Measurements from ENCODE around the gene LSM5. TPM values are rescaled to one million over a fixed set of nuclear protein-coding genes. Genes with fewer than 3 reads are reported as not detected.
"Not testable (repeated sequence)": the region's sequence is repeated elsewhere in the genome, so short reads cannot be mapped to it uniquely, and the experiment has no call there.

LSM5 gene
- total RNA-seq, 1 experiment from 2014 or later, result 81.0 TPM

GRCh38 chr7:32499755-32500154 lies 9.6 kb upstream of the LSM5 start:
- BruUV-seq (replicated peaks); RAD21 ChIA-PET (ENCODE audit: low non-redundant PET in 1 of 2, low total read pairs in 2 of 2, uncharacterized antibody in 2 of 2, unreplicated experiment in 2 of 2); H3K27me3 ChIP-seq (ENCODE audit: insufficient read depth, low read length); POLR2A ChIA-PET; H3K36me3 ChIP-seq (ENCODE audit: control insufficient read depth in 1 of 2, insufficient read depth in 2 of 2, low read length in 2 of 2); H3K9me2 ChIP-seq (ENCODE audit: insufficient read depth); H2AFZ ChIP-seq (ENCODE audit: low read depth, low read length, poor library complexity, severe bottlenecking); H3K9me3 ChIP-seq (ENCODE audit: control insufficient read depth in 1 of 2, insufficient read depth in 1 of 2, low read depth in 1 of 2, low read length in 2 of 2); H4K20me1 ChIP-seq (ENCODE audit: insufficient read depth); H3K4me2 ChIP-seq (ENCODE audit: low read length); H3K4me3 ChIP-seq (replicated peaks in 1 of 2; ENCODE audit: low read depth in 1 of 2, low read length in 2 of 2); H3K27ac ChIP-seq (ENCODE audit: low read depth, low read length); DNase-seq (ENCODE audit: low read depth, low spot score); ATAC-seq; CTCF ChIA-PET; H3K9ac ChIP-seq (ENCODE audit: low read length): not testable (repeated sequence)
- peaks cover 24 to 34% of the 10 kb centered on the region in 2 experiments for H3K4me1 ChIP-seq (ENCODE audit: control insufficient read depth in 1 of 2, insufficient read depth in 2 of 2, low read length in 2 of 2)
- H3K79me2 ChIP-seq (ENCODE audit: insufficient read depth, low read length), result peaks cover 87% of the 10 kb centered on the region
- intact Hi-C loops (cut with micrococcal nuclease), result loop anchor here (10.0 kb wide), 2 partner anchors 605 to 1905 kb away; partner anchors contain the start of genes GARS1 and RP9

DNA sequence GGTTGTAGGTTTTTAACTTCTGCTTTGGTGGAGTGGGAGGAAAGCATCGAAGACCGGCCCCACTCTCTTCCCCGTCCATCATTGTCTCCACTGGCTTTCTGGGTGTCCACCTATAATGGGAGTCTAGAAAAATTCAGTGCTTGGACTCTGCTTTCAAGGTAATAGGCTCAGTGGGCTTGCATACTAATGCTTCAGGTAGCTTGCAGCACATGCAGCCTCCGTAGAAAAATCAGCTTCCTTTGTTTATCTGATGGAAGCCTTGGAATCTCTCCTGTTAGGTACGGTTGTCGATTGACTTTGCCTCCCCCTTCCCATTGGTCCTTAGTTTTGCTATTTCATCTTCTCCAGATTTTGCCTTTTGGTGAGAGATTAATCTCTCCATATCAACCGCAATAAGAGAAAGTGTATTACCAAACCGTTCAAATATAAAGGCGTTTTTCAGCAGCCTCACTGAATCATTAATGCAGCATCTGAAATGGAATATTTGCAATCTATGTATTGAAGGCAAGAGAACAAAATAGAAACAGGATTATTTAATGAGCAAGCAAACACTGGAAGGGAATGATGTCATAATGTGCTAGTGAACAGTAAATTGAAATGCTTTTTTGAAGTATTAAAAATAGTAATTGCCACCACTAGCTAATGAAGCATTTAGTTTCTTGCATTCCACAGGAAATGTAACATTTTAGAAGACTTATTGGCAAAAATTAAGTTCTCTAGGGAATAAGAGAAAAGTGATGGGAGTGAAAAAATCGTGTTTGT lies 6.1 kb upstream of the LSM5 start:
- Histone ChIP-seq H2AFZ (ENCODE audit: low read depth, low read length, poor library complexity, severe bottlenecking) (no peak overlapping the region), H3K4me2 (ENCODE audit: low read length) (peak overlapping the region; percentile 73), H3K36me3 (ENCODE audit: control insufficient read depth in 1 of 2, insufficient read depth in 2 of 2, low read length in 2 of 2) (no peaks in the 10 kb centered on the region), H4K20me1 (ENCODE audit: insufficient read depth) (peaks cover 4% of the 10 kb centered on the region; the same call in 1 of the 2 replicates), H3K9ac (ENCODE audit: low read length) (peak overlapping the region; percentile 80), H3K4me1 (ENCODE audit: control insufficient read depth in 1 of 2, insufficient read depth in 2 of 2, low read length in 2 of 2) (peaks cover 16 to 30% of the 10 kb centered on the region in 2 experiments), H3K79me2 (ENCODE audit: insufficient read depth, low read length) (peaks cover 54% of the 10 kb centered on the region), H3K27ac (ENCODE audit: low read depth, low read length) (peak overlapping the region; percentile 79), H3K9me3 (ENCODE audit: control insufficient read depth in 1 of 2, insufficient read depth in 1 of 2, low read depth in 1 of 2, low read length in 2 of 2) (no peaks in the 10 kb centered on the region), H3K9me2 (ENCODE audit: insufficient read depth) (no peaks in the 10 kb centered on the region), H3K27me3 (ENCODE audit: insufficient read depth, low read length) (no peaks in the 10 kb centered on the region), H3K4me3 (replicated peaks in 1 of 2; ENCODE audit: low read depth in 1 of 2, low read length in 2 of 2) (peak overlapping the region; percentile 64 to 81)
- ChIA-PET CTCF (interaction anchor here (0.7 to 0.9 kb wide), 2 partner anchors 164 to 1519 kb away, joined by 3 read pairs; no protein-coding TSS in a partner anchor), RAD21 (ENCODE audit: low non-redundant PET in 1 of 2, low total read pairs in 2 of 2, uncharacterized antibody in 2 of 2, unreplicated experiment in 2 of 2) (no interaction called here), POLR2A (interaction anchor here (1.2 kb wide), 1 partner anchor 10 kb away, joined by 9 read pairs; no protein-coding TSS in a partner anchor)
- intact Hi-C loops (cut with micrococcal nuclease), result loop anchor here (10.0 kb wide), 1 partner anchor 1901 kb away; the partner anchor contains the start of gene GARS1
- DNase-seq (ENCODE audit: low read depth, low spot score) (no peak), ATAC-seq (no peak)
- TF ChIP-seq CTCF (IDR thresholded peaks at IDR 0.05 in 2 of 3, conservative IDR thresholded peaks at IDR 0.05 in 1 of 3; ENCODE audit: borderline replicate concordance in 1 of 3, insufficient read depth in 1 of 3, low read depth in 2 of 3, low read length in 2 of 3) (no peak), EZH2 (IDR thresholded peaks at IDR 0.05) (no peak)
- TF ChIP-seq, protein P1, sequence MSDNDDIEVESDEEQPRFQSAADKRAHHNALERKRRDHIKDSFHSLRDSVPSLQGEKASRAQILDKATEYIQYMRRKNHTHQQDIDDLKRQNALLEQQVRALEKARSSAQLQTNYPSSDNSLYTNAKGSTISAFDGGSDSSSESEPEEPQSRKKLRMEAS (IDR thresholded peaks at IDR 0.05), result no peak
- TSS peak; percentile 63 for BruUV-seq (replicated peaks)

All from HCT116 (cell line).